ENCODE measurements around the gene VAV2.

Gene VAV2

DNA sequence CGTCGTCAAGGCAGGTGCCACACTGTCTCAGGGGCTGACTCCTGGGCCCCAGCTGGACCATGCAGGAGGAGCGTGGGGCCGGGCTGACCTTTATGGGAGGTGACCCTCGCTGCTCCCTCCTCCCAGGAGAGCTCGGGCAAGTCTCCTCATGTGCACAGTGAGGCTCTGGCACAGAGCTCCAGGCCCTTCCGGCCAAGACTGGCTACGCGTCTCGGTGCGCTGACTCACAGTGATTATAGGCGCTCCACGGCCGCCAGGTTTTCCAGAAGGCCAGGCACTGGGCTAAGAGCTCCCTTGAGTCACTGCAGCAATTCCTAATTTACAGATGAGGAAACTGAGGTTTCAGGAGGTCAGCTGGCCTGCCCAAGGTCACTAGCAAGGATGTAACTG, 47.4 kb downstream of the VAV2 start:
- TF ChIP-seq ISL1 (CRISPR knock-in tag; IDR thresholded peaks at IDR 0.05): peak; percentile 24; the same call in 1 of the 2 replicates
- TF ChIP-seq, protein P1, sequence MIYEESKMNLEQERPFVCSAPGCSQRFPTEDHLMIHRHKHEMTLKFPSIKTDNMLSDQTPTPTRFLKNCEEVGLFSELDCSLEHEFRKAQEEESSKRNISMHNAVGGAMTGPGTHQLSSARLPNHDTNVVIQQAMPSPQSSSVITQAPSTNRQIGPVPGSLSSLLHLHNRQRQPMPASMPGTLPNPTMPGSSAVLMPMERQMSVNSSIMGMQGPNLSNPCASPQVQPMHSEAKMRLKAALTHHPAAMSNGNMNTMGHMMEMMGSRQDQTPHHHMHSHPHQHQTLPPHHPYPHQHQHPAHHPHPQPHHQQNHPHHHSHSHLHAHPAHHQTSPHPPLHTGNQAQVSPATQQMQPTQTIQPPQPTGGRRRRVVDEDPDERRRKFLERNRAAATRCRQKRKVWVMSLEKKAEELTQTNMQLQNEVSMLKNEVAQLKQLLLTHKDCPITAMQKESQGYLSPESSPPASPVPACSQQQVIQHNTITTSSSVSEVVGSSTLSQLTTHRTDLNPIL (CRISPR knock-in tag; IDR thresholded peaks at IDR 0.05; ENCODE audit: low read depth): 0 out of 2 replicates have a peak, but pooled peaks have one; percentile 14
- no peak for TF ChIP-seq RARB (CRISPR knock-in tag; IDR thresholded peaks at IDR 0.05)
- peak; percentile 77 for TF ChIP-seq ZFP3 (CRISPR knock-in tag; IDR thresholded peaks at IDR 0.05)
- ATAC-seq: peak; percentile 98

DNA sequence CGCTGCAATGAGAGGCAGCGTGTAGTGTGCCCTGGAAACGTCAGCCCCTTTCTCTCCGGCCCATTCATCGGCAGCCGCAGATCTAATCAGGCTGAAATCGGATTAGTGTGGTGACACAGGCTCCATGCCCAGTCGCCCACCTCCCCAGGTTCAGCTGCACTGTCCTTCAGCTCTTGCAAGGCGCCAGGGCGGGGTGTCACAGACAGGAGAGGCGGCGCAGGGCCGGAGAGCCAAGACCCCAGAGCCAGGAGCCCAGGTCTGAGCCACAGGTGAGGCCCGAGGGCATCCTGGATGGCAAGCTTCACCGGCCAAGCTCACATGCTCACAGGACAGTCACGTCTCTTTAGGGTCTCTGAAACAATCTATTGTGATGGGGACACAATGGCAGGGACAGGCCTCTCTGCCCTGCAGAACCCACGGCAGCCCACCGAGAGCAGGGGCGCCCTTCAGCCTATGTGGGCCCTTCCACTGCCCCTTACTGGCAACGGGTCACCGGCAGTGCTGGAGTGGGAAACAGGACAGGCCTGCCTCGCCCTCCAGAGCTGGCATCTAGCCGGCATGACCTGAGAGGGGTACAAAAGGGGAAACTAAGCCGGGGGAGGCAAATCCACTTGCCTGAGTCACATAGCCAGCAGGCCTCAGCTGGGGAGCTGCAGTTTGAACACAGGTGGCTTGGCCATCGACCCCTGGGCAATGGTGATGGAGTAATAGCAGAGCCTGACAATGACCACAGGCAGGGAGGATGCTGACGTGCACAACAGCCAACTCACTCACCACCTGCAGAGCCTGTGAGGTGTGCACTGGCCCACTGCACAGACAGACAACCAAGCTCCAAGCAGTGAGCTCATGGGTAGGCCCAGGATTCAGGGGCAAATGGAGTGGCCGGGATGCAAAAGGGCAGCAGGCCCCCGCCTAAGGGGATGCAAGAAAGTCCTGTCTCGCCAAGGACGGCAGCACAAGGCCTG, 48.1 kb downstream of the VAV2 start:
- ATAC-seq: peak; percentile 37
- no peak for TF ChIP-seq RARB (CRISPR knock-in tag; IDR thresholded peaks at IDR 0.05)
- TF ChIP-seq TOX (CRISPR knock-in tag; IDR thresholded peaks at IDR 0.05; ENCODE audit: borderline replicate concordance): no peak
- 0 out of 2 replicates have a peak, but pooled peaks have one; percentile 22 for TF ChIP-seq ZNF8 (CRISPR knock-in tag; IDR thresholded peaks at IDR 0.05)
- no peak for TF ChIP-seq ESRRG (CRISPR knock-in tag; IDR thresholded peaks at IDR 0.05)
- TF ChIP-seq ZNF70 (CRISPR knock-in tag; IDR thresholded peaks at IDR 0.05): 0 out of 2 replicates have a peak, but pooled peaks have one; percentile 23
- TF ChIP-seq ZNF565 (CRISPR knock-in tag; conservative IDR thresholded peaks at IDR 0.05; ENCODE audit: low read depth): 0 out of 2 replicates have a peak, but pooled peaks have one; percentile 32
- TF ChIP-seq ZFP3 (CRISPR knock-in tag; IDR thresholded peaks at IDR 0.05): 0 out of 2 replicates have a peak, but pooled peaks have one; percentile 23
- TF ChIP-seq, protein P2, sequence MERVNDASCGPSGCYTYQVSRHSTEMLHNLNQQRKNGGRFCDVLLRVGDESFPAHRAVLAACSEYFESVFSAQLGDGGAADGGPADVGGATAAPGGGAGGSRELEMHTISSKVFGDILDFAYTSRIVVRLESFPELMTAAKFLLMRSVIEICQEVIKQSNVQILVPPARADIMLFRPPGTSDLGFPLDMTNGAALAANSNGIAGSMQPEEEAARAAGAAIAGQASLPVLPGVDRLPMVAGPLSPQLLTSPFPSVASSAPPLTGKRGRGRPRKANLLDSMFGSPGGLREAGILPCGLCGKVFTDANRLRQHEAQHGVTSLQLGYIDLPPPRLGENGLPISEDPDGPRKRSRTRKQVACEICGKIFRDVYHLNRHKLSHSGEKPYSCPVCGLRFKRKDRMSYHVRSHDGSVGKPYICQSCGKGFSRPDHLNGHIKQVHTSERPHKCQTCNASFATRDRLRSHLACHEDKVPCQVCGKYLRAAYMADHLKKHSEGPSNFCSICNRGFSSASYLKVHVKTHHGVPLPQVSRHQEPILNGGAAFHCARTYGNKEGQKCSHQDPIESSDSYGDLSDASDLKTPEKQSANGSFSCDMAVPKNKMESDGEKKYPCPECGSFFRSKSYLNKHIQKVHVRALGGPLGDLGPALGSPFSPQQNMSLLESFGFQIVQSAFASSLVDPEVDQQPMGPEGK (CRISPR knock-in tag; IDR thresholded peaks at IDR 0.05; ENCODE audit: borderline replicate concordance): peak; percentile 59; the same call in 1 of the 2 replicates
- TF ChIP-seq BACH2 (CRISPR knock-in tag; IDR thresholded peaks at IDR 0.05; ENCODE audit: borderline replicate concordance): no peak
- peak; percentile 63; the same call in 1 of the 2 replicates for TF ChIP-seq GLIS3 (CRISPR knock-in tag; IDR thresholded peaks at IDR 0.05)
- TF ChIP-seq PPARA (CRISPR knock-in tag; IDR thresholded peaks at IDR 0.05; ENCODE audit: borderline replicate concordance): no peak
- TF ChIP-seq ARNTL (CRISPR knock-in tag; IDR thresholded peaks at IDR 0.05; ENCODE audit: borderline replicate concordance, low read depth): no peak
- no peak for TF ChIP-seq SNAI2 (CRISPR knock-in tag; IDR thresholded peaks at IDR 0.05)
- TF ChIP-seq CSDC2 (CRISPR knock-in tag; IDR thresholded peaks at IDR 0.05): no peak
- TF ChIP-seq, protein P3, sequence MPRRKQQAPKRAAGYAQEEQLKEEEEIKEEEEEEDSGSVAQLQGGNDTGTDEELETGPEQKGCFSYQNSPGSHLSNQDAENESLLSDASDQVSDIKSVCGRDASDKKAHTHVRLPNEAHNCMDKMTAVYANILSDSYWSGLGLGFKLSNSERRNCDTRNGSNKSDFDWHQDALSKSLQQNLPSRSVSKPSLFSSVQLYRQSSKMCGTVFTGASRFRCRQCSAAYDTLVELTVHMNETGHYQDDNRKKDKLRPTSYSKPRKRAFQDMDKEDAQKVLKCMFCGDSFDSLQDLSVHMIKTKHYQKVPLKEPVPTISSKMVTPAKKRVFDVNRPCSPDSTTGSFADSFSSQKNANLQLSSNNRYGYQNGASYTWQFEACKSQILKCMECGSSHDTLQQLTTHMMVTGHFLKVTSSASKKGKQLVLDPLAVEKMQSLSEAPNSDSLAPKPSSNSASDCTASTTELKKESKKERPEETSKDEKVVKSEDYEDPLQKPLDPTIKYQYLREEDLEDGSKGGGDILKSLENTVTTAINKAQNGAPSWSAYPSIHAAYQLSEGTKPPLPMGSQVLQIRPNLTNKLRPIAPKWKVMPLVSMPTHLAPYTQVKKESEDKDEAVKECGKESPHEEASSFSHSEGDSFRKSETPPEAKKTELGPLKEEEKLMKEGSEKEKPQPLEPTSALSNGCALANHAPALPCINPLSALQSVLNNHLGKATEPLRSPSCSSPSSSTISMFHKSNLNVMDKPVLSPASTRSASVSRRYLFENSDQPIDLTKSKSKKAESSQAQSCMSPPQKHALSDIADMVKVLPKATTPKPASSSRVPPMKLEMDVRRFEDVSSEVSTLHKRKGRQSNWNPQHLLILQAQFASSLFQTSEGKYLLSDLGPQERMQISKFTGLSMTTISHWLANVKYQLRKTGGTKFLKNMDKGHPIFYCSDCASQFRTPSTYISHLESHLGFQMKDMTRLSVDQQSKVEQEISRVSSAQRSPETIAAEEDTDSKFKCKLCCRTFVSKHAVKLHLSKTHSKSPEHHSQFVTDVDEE (CRISPR knock-in tag; IDR thresholded peaks at IDR 0.05): peak; percentile 91
- TF ChIP-seq, protein P4, sequence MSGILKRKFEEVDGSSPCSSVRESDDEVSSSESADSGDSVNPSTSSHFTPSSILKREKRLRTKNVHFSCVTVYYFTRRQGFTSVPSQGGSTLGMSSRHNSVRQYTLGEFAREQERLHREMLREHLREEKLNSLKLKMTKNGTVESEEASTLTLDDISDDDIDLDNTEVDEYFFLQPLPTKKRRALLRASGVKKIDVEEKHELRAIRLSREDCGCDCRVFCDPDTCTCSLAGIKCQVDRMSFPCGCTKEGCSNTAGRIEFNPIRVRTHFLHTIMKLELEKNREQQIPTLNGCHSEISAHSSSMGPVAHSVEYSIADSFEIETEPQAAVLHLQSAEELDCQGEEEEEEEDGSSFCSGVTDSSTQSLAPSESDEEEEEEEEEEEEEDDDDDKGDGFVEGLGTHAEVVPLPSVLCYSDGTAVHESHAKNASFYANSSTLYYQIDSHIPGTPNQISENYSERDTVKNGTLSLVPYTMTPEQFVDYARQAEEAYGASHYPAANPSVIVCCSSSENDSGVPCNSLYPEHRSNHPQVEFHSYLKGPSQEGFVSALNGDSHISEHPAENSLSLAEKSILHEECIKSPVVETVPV (CRISPR knock-in tag; IDR thresholded peaks at IDR 0.05): 0 out of 2 replicates have a peak, but pooled peaks have one; percentile 37
- TF ChIP-seq ISL1 (CRISPR knock-in tag; IDR thresholded peaks at IDR 0.05): 0 out of 2 replicates have a peak, but pooled peaks have one; percentile 20
- peak; percentile 69; the same call in 1 of the 2 replicates for TF ChIP-seq TCF4 (CRISPR knock-in tag; IDR thresholded peaks at IDR 0.05; ENCODE audit: borderline replicate concordance)

DNA sequence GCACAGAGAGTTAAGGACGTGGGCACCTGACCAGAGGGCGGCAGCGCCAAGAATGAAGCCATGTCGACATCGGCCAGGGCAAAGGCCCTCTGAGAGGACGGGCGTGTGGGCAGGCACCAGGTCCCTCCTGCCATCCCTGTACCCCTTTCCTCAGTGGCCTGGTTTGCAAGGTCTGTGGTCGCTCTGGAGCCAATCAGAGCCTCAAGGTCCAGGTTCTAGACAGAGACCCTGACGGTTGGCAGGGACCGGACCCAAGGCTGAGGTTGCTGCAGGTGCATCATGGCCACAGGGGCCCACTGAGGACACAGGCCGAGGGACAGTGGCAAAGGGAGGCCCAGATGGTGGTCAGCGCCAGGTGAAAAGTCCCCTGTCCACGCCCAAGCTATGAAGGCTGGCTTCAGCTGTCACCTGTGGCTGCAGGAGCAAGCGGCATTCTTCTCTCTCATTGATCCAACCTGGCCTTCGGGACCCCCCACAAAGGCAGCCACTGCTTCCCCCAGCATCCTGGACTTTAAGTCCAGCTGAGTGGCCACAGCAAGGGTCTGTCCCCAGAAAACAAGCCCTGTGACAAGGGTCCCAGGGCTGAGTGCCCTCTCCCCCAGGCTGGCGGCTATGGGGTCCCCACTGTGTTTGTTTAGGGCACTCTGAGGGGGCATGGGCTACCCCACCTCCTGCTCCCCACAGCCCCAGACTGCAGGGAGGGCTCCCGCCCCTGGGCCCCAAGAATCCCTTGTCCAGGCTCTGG, 48.9 kb downstream of the VAV2 start:
- ATAC-seq: no peak
- TF ChIP-seq, protein P3 (CRISPR knock-in tag; IDR thresholded peaks at IDR 0.05): no peak
- TF ChIP-seq SNAI2 (CRISPR knock-in tag; IDR thresholded peaks at IDR 0.05) (no peak), ZNF565 (CRISPR knock-in tag; conservative IDR thresholded peaks at IDR 0.05; ENCODE audit: low read depth) (no peak), ZNF8 (CRISPR knock-in tag; IDR thresholded peaks at IDR 0.05) (no peak), CSDC2 (CRISPR knock-in tag; IDR thresholded peaks at IDR 0.05) (no peak), ZFP30 (CRISPR knock-in tag; IDR thresholded peaks at IDR 0.05) (no peak), RARB (CRISPR knock-in tag; IDR thresholded peaks at IDR 0.05) (no peak), ISL1 (CRISPR knock-in tag; IDR thresholded peaks at IDR 0.05) (no peak), GLIS3 (CRISPR knock-in tag; IDR thresholded peaks at IDR 0.05) (no peak)
- TF ChIP-seq, protein P5, sequence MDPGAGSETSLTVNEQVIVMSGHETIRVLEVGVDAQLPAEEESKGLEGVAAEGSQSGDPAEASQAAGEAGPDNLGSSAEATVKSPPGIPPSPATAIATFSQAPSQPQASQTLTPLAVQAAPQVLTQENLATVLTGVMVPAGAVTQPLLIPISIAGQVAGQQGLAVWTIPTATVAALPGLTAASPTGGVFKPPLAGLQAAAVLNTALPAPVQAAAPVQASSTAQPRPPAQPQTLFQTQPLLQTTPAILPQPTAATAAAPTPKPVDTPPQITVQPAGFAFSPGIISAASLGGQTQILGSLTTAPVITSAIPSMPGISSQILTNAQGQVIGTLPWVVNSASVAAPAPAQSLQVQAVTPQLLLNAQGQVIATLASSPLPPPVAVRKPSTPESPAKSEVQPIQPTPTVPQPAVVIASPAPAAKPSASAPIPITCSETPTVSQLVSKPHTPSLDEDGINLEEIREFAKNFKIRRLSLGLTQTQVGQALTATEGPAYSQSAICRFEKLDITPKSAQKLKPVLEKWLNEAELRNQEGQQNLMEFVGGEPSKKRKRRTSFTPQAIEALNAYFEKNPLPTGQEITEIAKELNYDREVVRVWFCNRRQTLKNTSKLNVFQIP (CRISPR knock-in tag; IDR thresholded peaks at IDR 0.05; ENCODE audit: borderline replicate concordance, low read depth): no peak
